Fibroblast of lung (primary cell): ENCODE results near the gene MICALL1. TPM values are rescaled to one million over a fixed set of nuclear protein-coding genes. Genes with fewer than 3 reads are reported as not detected.
"Not testable (repeated sequence)": the region's sequence is repeated elsewhere in the genome, so short reads cannot be mapped to it uniquely, and the experiment has no call there.

Source experiments
- DNase-seq, 2 donors: peaks; one replicate each; pipeline versions ENCODE4 v3.0.0 to v3.0.0-alpha.2; 2010; ENCODE audit warnings: low read depth in 2 of 2
- H2AFZ ChIP-seq: 2 replicates; pipeline ENCODE4 v1.5.1; 2012; ENCODE audit warnings: low read length, control low read depth, inconsistent platforms
- H3K27ac ChIP-seq: 2 replicates; pipeline ENCODE4 v1.5.1; 2011; ENCODE audit warnings: low read length, control low read depth; ENCODE audit not compliant: insufficient read depth
- H3K27me3 ChIP-seq: 2 replicates; pipeline ENCODE4 v1.5.1; 2011; ENCODE audit warnings: mild to moderate bottlenecking, low read length; ENCODE audit not compliant: control insufficient read depth, insufficient read depth
- H3K36me3 ChIP-seq: 2 replicates; pipeline ENCODE4 v1.5.1; 2011; ENCODE audit warnings: low read length; ENCODE audit not compliant: control insufficient read depth, insufficient read depth
- H3K4me1 ChIP-seq: 2 replicates; pipeline ENCODE4 v1.5.1; 2011; ENCODE audit warnings: low read length; ENCODE audit not compliant: control insufficient read depth, insufficient read depth; ENCODE audit errors: extremely low read depth
- H3K4me2 ChIP-seq: 2 replicates; pipeline ENCODE4 v1.5.1; 2011; ENCODE audit warnings: low read length, control low read depth; ENCODE audit not compliant: insufficient read depth; ENCODE audit errors: extremely low read depth
- H3K4me3 ChIP-seq, 4 experiments: fragments of 200-600 bp in 1 of 4; sonication (generic) in 1 of 4; replicated peaks in 1 of 4; 2 replicates each; pipeline ENCODE4 v1.5.1; 2011 to 2016; ENCODE audit warnings: low read length in 4 of 4, low read depth in 3 of 4, mild to moderate bottlenecking in 3 of 4, control low read depth in 2 of 4, inconsistent platforms in 1 of 4, mixed read lengths in 1 of 4; ENCODE audit not compliant: insufficient read depth in 1 of 4; ENCODE audit errors: control extremely low read depth in 1 of 4
- H3K79me2 ChIP-seq: 2 replicates; pipeline ENCODE4 v1.5.1; 2012; ENCODE audit warnings: mild to moderate bottlenecking, low read length, inconsistent platforms; ENCODE audit not compliant: control insufficient read depth, insufficient read depth
- H3K9ac ChIP-seq: 2 replicates; pipeline ENCODE4 v1.5.1; 2011; ENCODE audit warnings: mild to moderate bottlenecking, low read length, control low read depth; ENCODE audit not compliant: insufficient read depth
- H3K9me3 ChIP-seq: 2 replicates; pipeline ENCODE4 v1.5.1; 2012; ENCODE audit warnings: low read depth, low read length; ENCODE audit not compliant: control insufficient read depth, insufficient read depth
- H4K20me1 ChIP-seq: 2 replicates; pipeline ENCODE4 v1.5.1; 2011; ENCODE audit warnings: low read length; ENCODE audit not compliant: control insufficient read depth, insufficient read depth; ENCODE audit errors: extremely low read depth
- CTCF ChIP-seq, 2 donors: IDR thresholded peaks in 1 of 2; conservative IDR thresholded peaks in 1 of 2; 1 replicate in 1 of 2; 2 replicates in 1 of 2; pipeline ENCODE4 v1.5.1; 2011 to 2012; ENCODE audit warnings: low read length in 2 of 2, control low read depth in 1 of 2, inconsistent platforms in 1 of 2, low read depth in 1 of 2, mild to moderate bottlenecking in 1 of 2
- EZH2 ChIP-seq: IDR thresholded peaks from 2 replicates; pipeline ENCODE4 v1.5.1; 2012; ENCODE audit warnings: low read length, control low read depth, mild to moderate bottlenecking; ENCODE audit errors: missing control alignments
- polyA plus RNA-seq, 2 donors: library from polyadenylated mRNA; depleted of rRNA in 1 of 2; stranded (reverse) in 1 of 2; unstranded in 1 of 2; fragments of >200 nt; gene quantifications; 2 replicates each; pipeline ENCODE4 v1.2.1, GENCODE V29; 2011 to 2012; ENCODE audit warnings: missing spikeins in 1 of 2
- total RNA-seq: library from RNA; depleted of rRNA; stranded (reverse); fragments of >200 nt; gene quantifications from 2 replicates; pipeline ENCODE4 v1.2.1, GENCODE V29; 2014

The MICALL1 gene
- total and polyA plus RNA-seq, 2 donors (not counting 1 experiment from before 2014, with no cell fraction given), result 17.2 to 19.5 TPM

GRCh38 chr22:37942133-37942532 is 36.0 kb downstream of the MICALL1 start:
- H2AFZ ChIP-seq, result no peak overlapping the region
- H3K27me3 ChIP-seq, result no peaks in the 10 kb centered on the region
- no peaks in the 10 kb centered on the region for H3K79me2 ChIP-seq
- H3K4me3 ChIP-seq, result no peak overlapping the region
- no peak for DNase-seq
- no peaks in the 10 kb centered on the region for H4K20me1 ChIP-seq
- H3K9ac ChIP-seq, result no peak overlapping the region
- H3K36me3 ChIP-seq, result peaks cover 15% of the 10 kb centered on the region
- H3K4me1 ChIP-seq, result no peaks in the 10 kb centered on the region
- no peaks in the 10 kb centered on the region for H3K9me3 ChIP-seq
- H3K4me2 ChIP-seq, result no peak overlapping the region
- no peak for TF ChIP-seq EZH2
- no peak for TF ChIP-seq CTCF (conservative IDR thresholded peaks at IDR 0.05 in 1 of 2, IDR thresholded peaks at IDR 0.05 in 1 of 2; ENCODE audit: low read depth in 1 of 2, low read length in 2 of 2)
- H3K27ac ChIP-seq, result no peak overlapping the region

DNA sequence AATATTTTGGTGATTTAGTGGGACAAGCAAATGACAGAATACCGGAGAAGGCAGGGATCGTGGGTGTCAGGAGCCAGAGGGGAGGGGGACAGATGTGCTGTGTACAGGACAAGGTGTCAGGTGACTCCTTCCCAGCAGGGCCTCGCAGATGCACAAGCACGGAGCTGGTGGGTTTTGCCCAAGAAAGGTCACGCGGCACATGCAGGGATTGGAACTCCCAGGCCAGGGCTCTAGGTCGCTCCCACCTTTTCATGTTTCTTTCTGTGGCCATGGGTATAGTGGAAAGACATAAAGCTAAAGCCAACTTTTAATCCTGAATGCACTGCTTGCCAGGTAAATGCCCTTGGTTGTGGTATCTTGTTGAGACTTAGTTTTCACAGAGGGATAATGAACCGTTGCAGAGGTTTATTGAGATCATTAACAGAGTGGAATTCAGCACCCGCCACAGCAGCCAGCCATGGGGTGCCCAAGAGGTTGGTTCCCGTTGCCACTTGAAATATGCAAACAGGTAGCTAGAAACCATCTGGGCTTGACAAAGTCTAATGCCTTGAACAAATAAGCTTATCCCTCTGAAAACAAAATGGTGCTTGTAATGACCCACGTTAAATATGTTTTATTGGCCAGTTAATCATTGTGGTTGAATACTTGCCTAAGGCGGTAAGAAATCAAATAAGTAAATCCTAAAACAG is 37.2 kb downstream of the MICALL1 start:
- Histone ChIP-seq H3K27ac (no peak overlapping the region), H3K4me3 (no peak overlapping the region), H3K4me1 (no peaks in the 10 kb centered on the region), H2AFZ (no peak overlapping the region), H4K20me1 (no peaks in the 10 kb centered on the region), H3K9ac (no peak overlapping the region), H3K27me3 (no peaks in the 10 kb centered on the region), H3K36me3 (peaks cover 12% of the 10 kb centered on the region), H3K79me2 (no peaks in the 10 kb centered on the region), H3K9me3 (no peaks in the 10 kb centered on the region), H3K4me2 (no peak overlapping the region)
- DNase-seq, result no peak
- TF ChIP-seq CTCF (conservative IDR thresholded peaks at IDR 0.05 in 1 of 2, IDR thresholded peaks at IDR 0.05 in 1 of 2; ENCODE audit: low read depth in 1 of 2, low read length in 2 of 2) (no peak), EZH2 (no peak)

DNA sequence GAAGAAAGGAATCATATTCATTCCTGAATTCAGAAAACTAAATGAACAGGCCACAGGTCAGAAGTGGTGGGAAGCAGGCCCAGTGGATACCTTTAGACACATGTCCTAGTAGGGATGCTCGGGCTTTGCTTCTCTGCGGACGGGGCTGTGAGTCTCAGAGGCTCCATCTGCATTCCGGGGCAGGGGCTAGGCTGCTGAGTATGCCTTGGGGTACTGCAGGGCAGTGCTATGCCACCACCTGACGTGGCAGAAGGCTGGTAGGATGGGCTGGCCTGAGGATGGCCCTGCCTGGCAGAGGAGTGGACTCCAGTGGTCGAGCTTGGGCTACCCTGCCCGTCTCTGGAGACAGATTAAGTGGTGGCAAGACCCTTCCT is 37.7 kb downstream of the MICALL1 start:
- Histone ChIP-seq H3K36me3 (peaks cover 12% of the 10 kb centered on the region), H2AFZ (no peak overlapping the region), H3K27me3 (no peaks in the 10 kb centered on the region), H3K4me3 (no peak overlapping the region), H3K4me1 (no peaks in the 10 kb centered on the region), H3K79me2 (no peaks in the 10 kb centered on the region), H3K9ac (no peak overlapping the region), H3K9me3 (no peaks in the 10 kb centered on the region), H3K4me2 (no peak overlapping the region), H4K20me1 (no peaks in the 10 kb centered on the region), H3K27ac (no peak overlapping the region)
- TF ChIP-seq CTCF (conservative IDR thresholded peaks at IDR 0.05 in 1 of 2, IDR thresholded peaks at IDR 0.05 in 1 of 2; ENCODE audit: low read depth in 1 of 2, low read length in 2 of 2) (no peak), EZH2 (no peak)
- no peak for DNase-seq

DNA sequence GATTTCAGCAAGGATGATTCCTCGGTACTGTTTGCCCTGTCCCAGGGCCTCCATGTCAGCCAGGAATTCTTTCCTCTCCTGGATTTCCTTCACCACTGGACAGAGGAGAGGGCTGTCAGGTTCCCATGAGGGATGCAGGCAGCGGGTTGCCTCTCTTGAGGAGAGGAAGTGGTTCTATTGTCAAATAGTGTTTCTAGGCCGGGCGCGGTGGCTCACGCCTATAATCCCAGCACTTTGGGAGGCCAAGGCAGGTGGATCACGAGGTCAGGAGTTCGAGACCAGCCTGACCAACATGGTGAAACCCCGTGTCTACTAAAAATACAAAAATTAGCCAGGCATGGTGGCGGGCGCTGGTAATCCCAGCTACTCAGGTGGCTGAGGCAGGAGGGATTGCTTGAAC is 38.3 kb downstream of the MICALL1 start:
- H3K9ac ChIP-seq, H3K9me3 ChIP-seq: not testable (repeated sequence)

More for the DNA sequence above, 38.3 kb downstream of the MICALL1 start:
- H3K27me3 ChIP-seq, H3K4me1 ChIP-seq, H3K36me3 ChIP-seq, H2AFZ ChIP-seq, H3K27ac ChIP-seq, DNase-seq, H4K20me1 ChIP-seq, H3K79me2 ChIP-seq, H3K4me3 ChIP-seq, H3K4me2 ChIP-seq: not testable (repeated sequence)
